ENCODE data around the gene CD177.
"Not testable (repeated sequence)": the region's sequence is repeated elsewhere in the genome, so short reads cannot be mapped to it uniquely, and the experiment has no call there.

DNA sequence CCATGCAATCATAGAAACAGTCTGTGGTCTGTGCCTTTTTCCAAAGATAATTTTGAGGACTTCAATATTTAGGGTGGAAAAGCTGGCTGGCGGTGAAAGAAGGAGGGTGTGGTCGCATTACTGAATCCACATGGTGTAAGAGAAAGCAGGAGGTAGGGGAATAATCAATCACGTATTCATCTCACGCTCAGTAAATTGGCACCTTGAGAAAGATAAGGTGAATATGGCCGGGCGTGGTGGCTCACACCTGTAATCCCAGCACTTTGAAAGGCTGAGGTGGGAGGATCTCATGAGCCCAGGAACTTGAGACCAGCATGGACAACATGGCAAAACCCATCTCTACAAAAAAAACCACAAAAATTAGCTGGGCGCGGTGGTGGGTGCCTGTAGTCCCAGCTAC is 3.7 kb upstream of the CD177 start:
- TF ChIP-seq CTCF (IDR thresholded peaks at IDR 0.05); POLR2AphosphoS5 (IDR thresholded peaks at IDR 0.05; ENCODE audit: low read depth, low read length); EP300 (IDR thresholded peaks at IDR 0.05; ENCODE audit: borderline replicate concordance in 1 of 2, low read depth in 1 of 2, low read length in 1 of 2); JUND (IDR thresholded peaks at IDR 0.05); RAD21 (IDR thresholded peaks at IDR 0.05; ENCODE audit: low read length); RFX5 (IDR thresholded peaks at IDR 0.05; ENCODE audit: low read length); REST (IDR thresholded peaks at IDR 0.05; ENCODE audit: low read depth, low read length); ZBTB33 (IDR thresholded peaks at IDR 0.05; ENCODE audit: borderline replicate concordance, low read depth); TCF12 (IDR thresholded peaks at IDR 0.05); IRF3 (IDR thresholded peaks at IDR 0.05; ENCODE audit: low read depth, low read length): not testable (repeated sequence)
